H1 (cell line): ENCODE results near the gene DPEP2NB. TPM values are rescaled to one million over a fixed set of nuclear protein-coding genes. Genes with fewer than 3 reads are reported as not detected.

Experiments
- BACH1 ChIP-seq: IDR thresholded peaks from 2 replicates; pipeline ENCODE4 v1.6.1; 2012; ENCODE audit warnings: low read length, improper control_type of control experiment
- POLR2AphosphoS5 ChIP-seq: IDR thresholded peaks from 2 replicates; pipeline ENCODE4 v1.6.1; 2011; ENCODE audit warnings: low read depth, low read length
- RFX5 ChIP-seq: IDR thresholded peaks from 2 replicates; pipeline ENCODE4 v1.6.1; 2011; ENCODE audit warnings: low read depth, low read length, improper control_type of control experiment, borderline replicate concordance
- polyA plus RNA-seq, 7 experiments: library from polyadenylated mRNA; depleted of rRNA in 3 of 7; stranded (reverse) in 5 of 7; unstranded in 2 of 7; fragments of >200 nt in 5 of 7; fragments of 200-250 nt in 2 of 7; gene quantifications; 1 replicate in 5 of 7; 2 replicates in 1 of 7; 4 replicates in 1 of 7; pipeline versions ENCODE4 v1.2.1 to v1.2.3, GENCODE V29; 2011 to 2013; ENCODE audit warnings: missing spikeins in 2 of 7, mixed read lengths in 2 of 7
- total RNA-seq: library from RNA; stranded (reverse); fragmentation: NEBNext Ultra II Directional; extraction: Animal tissue kit (Norgen Biotek cat#: 25700); gene quantifications from 2 replicates; pipeline ENCODE4 v1.2.1, GENCODE V29; 2021
- TF ChIP-seq, protein P1 (sequence below): IDR thresholded peaks from 2 replicates; pipeline ENCODE4 v1.6.1; 2011; ENCODE audit warnings: low read length, improper control_type of control experiment

Gene DPEP2NB
- total and polyA plus RNA-seq, 2 of the 8 experiments (the other 6 are each of a cell fraction or from before 2014, with no cell fraction given): not detected

DNA sequence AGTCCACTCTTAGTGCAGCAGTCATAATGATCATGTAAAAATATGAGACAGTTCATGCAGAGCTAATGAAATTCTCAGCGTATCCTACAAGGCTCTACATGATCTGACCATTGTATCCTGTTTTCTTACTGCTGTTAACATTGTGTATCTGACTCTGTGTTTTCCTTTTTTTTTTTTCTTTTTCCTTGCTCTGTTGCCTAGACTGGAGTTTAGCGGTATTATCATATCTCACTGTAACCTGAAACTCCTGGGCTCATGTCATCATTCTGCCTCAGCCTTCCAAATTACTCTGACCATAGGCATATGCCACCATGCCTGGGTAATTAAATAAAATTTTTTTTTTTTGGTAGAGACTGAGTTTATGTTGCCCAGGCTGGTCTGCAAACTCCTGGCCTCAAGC is 19.5 kb upstream of the DPEP2NB start (continued):
- TF ChIP-seq, protein P1, sequence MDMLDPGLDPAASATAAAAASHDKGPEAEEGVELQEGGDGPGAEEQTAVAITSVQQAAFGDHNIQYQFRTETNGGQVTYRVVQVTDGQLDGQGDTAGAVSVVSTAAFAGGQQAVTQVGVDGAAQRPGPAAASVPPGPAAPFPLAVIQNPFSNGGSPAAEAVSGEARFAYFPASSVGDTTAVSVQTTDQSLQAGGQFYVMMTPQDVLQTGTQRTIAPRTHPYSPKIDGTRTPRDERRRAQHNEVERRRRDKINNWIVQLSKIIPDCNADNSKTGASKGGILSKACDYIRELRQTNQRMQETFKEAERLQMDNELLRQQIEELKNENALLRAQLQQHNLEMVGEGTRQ: no peak
- TF ChIP-seq RFX5 (no peak), POLR2AphosphoS5 (no peak), BACH1 (no peak)
